DMS53 (cell line): ENCODE results near the gene CD248.
"Not testable (repeated sequence)": the region's sequence is repeated elsewhere in the genome, so short reads cannot be mapped to it uniquely, and the experiment has no call there.

Experiments
- DNase-seq: peaks from one replicate; lab custom pipeline; 2025; lab: John Stamatoyannopoulos, UW

CD248 gene

DNA sequence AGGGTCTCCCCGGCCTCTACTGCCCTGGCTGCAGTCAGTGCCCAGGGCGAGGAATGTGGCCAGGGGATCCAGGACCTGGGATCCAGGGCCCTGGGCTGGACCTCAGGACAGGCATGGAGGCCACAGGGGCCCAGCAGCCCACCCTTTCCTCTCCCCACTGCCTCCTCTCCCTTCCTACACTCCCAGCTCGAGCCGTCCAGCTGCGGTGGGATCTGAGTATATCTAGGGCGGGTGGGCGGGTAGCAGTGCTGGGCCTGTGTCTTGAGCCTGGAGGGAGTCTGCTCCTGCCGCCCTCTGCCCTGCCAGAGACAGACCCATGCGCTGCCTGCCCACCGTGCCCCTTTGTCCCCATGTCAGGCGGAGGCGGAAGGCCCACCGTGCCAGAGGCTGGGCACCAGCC, 40.2 kb downstream of the CD248 start:
- DNase-seq, result not testable (repeated sequence)

DNA sequence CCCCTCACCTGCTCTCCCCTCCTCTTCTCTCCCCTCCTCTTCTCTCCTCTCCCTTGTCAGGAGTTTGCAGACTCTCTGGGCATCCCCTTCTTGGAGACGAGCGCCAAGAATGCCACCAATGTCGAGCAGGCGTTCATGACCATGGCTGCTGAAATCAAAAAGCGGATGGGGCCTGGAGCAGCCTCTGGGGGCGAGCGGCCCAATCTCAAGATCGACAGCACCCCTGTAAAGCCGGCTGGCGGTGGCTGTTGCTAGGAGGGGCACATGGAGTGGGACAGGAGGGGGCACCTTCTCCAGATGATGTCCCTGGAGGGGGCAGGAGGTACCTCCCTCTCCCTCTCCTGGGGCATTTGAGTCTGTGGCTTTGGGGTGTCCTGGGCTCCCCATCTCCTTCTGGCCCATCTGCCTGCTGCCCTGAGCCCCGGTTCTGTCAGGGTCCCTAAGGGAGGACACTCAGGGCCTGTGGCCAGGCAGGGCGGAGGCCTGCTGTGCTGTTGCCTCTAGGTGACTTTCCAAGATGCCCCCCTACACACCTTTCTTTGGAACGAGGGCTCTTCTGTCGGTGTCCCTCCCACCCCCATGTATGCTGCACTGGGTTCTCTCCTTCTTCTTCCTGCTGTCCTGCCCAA, 40.7 kb downstream of the CD248 start:
- DNase-seq, result no peak

DNA sequence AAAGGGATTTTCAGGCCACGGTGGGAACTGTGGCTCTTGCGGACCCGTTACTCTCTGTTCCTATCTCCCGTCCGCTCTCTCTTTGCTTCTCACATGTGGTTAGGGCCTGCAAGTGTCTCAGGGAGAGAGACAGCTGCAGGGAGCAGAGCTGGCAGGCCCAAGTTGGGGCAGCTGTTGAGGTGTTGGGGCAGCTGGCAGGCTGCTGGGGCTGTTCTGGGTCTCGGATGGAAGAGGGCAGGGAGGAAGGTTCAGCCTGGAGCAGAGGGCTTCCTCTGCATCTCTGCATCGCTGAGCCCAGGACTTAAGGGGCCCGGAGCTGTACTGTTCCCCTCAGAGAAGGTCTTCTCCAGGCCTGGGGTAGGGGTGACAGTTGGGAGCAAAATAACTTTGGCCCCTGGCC, 41.4 kb downstream of the CD248 start:
- no peak for DNase-seq

DNA sequence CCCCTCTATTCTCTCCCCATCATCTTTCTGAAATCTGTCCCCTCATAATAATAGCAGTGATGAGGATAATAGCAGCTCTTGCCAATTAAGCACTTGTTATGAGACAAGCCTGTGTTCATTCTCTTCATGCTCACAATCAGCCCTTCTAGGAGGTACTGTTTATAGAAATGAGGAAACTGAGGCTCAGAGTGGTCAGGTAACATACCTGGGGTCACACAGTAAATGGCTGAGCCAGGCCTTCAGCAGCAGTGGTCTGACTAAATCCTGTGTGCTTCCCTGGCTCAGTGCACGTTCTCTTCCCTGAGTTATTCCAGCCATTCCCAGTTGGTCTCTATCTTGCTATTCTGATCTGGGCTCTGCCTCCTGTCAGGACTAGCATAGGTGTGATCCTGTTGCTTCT, 42.6 kb downstream of the CD248 start:
- no peak for DNase-seq

DNA sequence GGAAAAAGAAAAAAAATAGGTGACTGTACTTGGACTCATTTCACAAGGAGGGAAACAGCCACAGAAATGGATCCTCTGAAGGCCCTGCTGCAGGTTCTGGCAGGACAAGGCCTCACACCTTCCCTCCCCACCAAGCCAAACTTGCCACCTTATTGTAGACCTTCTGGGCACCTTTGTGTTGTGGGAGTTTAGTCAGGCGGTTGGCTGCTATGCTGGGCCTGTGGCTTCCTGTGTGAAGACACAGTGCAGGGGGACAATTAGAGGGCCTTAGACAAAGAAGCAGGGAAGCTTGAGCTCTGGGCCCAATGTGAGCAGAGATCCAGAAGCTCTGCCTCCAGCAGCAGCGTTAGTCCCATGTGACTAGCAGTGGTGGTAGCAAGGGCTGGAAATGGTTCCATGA, 44.2 kb downstream of the CD248 start:
- DNase-seq, result no peak

DNA sequence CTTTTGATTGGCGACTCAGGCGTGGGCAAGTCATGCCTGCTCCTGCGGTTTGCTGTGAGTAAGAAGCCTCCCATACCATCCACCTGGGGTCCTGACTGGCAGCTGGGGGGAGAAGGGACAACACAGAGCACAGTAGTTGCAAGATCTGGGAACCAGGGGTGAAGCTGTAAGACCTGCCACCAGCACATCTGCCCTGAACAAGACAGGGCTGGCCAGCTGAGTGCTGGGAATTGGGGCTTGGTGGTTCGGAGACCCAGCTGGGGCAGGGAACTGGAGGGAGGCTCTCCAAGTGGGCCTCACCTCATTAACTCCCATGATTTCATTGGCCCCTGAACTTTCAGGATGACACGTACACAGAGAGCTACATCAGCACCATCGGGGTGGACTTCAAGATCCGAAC, 45.0 kb downstream of the CD248 start:
- DNase-seq, result no peak

DNA sequence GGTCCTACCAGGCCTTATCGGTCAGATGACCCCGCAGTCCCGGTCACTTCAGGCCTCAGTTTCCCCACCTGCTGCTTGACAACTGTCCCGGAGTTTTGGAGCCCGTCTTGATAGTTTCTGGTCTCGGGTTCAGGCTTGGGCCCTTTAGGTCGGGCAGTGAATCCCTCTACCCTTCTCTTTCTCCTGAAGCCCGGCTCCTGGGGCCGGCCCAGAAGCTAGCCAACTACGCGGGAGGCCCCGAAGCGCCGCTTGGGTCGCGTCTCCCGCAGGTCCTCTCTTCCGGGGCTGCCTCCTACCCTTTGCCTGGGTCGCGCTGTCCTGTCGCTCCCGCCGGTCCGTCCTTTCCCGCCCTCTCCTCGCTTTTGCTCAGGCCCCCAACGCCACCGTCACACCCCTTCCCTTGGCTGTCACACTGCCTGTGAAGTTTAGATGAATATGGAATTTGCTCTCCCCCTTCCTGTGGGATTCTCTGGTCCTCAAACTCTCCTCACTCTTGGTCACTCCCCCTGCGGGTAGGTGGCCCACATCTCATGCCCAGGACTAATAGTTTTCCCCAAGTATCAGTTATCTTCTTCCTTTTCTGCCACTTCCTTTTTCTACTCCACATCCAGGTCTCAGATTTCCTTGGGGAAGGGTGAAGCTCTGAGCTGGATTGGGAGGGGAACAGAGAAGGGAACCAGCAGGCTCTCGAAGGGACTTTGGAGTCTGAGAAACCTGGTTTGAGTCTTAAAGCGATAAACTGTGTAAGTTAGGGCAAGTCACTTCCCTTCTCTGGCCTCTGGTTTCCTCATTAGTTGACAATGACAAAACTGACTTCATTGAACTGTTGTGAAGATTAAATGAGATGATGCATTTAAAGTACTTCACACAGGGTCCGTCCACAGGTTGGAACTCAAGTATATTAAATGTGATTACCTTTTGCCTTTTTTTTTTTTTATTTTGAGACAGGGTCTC, 47.6 kb downstream of the CD248 start:
- peak; percentile 64 for DNase-seq

DNA sequence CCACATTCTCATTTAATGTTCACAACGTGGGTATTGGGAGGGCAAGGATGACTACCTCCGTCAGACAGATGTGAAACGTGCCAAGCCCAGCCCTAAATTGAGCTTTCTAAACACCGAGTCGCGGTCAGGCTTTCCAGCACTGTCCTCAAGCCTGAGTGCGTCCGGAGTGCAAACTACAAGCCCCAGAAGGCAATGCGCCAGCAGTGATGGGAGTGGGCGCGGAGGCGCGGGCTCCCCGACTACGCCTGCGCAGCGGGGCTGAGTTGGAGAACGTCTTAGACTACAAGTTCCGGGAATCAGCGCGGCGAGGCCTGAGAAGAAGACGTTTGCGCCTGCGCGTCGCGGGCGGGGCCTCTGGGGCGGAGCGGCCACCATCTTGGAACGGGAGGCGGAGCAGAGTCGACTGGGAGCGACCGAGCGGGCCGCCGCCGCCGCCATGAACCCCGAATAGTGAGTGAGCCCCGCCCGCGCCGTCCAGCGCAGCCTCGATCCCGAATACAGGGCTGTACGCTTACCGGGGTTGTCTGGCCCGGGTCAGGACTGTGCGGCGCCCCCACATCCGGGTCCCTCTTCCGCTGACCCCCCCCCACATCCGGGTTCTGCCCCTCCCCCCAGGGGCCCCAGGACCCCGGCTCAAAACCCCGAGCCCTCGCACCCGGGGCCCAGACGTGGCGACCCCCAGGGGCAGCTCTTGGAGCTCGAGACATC, 48.4 kb downstream of the CD248 start, which contains the start of gene RAB1B:
Gene RAB1B, plus strand, starts transcription at position 396 of the 708 bp plus-strand sequence. Its CDS starts 41 bp downstream, at position 437.
- DNase-seq, result peak; percentile 100

DNA sequence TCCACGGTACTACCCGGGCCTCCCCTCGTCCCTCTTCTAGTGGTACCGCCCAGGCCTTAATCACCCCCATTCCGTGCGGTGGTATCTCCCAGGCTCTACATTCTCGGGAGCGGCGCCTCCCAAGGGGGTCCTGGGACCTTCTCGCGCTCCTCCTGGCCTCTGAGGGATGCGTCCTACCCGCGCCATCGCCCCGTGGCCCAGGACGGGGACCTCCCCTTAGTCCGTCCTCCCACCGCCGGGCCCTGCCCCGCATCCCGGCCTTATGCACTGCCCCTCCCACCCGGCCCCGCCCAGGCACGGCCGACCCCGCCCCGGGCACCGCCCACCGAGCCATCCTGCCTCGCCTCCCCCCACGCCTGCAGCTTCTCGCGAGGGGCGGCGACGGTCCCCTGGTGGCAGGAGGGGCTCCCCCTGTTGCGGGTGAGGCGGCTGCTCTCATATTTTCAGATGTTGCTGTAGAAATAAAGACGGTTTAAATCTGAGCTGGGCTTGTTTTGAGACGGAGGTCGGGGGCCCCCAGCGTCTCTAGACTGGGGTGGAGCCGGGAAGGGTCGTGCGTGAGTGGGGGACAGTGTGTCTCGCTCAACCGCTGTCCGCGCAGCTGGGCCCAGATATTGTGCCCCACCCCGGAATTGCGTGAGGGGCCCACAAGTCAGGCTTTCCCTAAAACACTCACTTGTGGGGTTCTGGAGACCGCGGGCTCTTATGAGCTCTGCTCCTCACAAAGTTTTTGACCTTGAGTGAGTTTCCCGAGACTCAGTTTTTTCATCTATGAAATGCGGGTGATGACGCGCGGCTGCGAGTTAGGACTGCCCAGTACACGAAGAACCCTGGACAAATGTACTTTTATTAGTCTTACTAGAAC, 49.2 kb downstream of the CD248 start:
- DNase-seq, result peak; percentile 93

DNA sequence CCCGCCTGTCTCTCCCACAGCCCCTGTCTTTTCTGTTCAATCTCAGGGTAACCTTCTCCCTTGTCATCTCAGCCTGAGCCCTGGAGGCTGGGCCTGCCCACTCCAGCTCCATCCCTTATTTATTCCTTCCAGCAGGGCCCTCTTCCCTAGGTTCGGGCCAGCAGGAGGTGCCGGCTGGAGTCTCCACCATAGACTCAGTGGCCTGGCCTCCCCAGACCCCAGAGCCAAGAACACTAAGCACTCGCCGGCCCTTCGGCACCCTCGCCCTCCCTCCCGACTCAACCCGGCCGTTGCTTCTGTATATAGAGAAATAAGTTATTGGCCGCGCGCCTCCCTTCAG, 49.8 kb downstream of the CD248 start:
- no peak for DNase-seq

DNA sequence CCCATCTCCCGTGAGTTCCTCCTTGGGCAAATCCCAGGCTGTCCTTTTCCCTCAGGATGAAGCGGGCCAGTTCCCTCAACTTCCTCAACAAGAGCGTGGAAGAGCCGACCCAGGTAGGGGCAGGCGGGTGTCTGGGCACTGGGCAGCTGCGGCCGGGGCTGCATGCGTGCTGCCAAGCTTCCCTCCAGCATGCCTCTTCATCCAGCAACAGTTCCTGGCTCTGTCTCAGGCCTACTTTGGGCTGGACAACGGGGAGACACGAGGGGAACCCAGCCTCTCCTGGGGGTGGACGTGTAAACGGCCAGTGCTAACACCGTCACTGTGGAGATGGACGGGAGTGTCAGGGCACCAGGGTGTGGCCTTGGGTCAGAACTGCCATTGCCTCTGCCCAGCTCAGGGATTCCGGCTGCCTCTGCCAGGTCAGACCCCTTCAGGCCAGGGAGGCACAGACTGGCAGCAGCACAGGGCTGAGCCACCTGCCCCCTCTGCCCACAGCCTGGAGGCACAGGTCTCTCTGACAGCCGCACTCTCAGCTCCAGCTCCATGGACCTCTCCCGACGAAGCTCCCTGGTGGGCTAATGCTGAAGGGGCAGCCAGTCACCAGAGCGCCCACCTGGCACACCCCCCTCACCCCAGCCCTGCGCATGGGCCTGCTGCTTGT, 50.3 kb downstream of the CD248 start:
- no peak for DNase-seq

DNA sequence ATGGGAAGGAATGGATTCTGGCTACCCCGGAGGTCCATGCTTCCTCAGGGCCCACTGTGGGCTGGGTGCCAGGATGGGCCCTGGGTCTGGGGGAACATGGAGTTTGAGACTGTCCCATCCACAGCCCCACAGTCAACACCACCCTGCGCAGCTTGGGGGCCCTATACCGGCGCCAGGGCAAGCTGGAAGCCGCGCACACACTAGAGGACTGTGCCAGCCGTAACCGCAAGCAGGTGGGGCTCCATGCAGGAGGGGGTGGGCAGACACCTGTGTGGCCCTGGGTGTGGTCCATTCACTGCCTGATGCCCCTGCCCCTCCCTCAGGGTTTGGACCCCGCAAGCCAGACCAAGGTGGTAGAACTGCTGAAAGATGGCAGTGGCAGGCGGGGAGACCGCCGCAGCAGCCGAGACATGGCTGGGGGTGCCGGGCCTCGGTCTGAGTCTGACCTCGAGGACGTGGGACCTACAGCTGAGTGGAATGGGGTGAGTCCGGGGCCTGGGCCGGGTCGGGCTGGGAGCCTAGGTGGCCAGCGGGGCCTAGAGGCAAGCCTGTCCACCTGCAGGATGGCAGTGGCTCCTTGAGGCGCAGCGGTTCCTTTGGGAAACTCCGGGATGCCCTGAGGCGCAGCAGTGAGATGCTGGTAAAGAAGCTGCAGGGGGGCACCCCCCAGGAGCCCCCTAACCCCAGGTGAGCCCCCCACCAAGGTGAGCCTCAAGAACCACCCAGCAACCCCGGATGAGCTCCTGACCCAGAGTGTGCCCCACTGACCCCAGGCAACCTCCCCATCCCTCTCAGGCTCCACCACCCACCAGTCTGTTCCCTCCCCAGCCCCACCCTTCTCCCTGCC, 51.1 kb downstream of the CD248 start:
- no peak for DNase-seq

DNA sequence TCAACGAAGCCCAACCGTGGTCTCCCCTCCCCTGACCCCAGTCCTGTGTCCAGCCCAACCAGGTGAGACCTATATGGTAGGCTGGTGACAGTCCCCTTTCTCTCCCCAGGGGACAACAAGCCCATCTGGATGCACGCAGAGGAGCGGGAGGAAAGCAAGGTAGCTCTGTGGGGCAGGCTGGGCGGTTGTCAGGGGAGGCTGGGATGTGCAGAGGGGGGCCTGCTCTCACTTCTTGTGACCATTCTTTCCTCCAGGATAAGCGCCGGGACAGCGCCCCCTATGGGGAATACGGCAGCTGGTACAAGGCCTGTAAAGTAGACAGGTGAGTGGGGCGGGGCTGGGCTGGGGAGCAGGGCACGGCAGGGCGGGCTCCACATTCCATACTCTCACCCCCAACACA, 51.9 kb downstream of the CD248 start:
- DNase-seq, result peak; percentile 58
